ENCODE data around the gene ATP12A. TPM values are rescaled to one million over a fixed set of nuclear protein-coding genes. Genes with fewer than 3 reads are reported as not detected.

The ATP12A gene
- total RNA-seq, 4 donors from 2014 or later, result 0.27 TPM; not detected in 3

DNA sequence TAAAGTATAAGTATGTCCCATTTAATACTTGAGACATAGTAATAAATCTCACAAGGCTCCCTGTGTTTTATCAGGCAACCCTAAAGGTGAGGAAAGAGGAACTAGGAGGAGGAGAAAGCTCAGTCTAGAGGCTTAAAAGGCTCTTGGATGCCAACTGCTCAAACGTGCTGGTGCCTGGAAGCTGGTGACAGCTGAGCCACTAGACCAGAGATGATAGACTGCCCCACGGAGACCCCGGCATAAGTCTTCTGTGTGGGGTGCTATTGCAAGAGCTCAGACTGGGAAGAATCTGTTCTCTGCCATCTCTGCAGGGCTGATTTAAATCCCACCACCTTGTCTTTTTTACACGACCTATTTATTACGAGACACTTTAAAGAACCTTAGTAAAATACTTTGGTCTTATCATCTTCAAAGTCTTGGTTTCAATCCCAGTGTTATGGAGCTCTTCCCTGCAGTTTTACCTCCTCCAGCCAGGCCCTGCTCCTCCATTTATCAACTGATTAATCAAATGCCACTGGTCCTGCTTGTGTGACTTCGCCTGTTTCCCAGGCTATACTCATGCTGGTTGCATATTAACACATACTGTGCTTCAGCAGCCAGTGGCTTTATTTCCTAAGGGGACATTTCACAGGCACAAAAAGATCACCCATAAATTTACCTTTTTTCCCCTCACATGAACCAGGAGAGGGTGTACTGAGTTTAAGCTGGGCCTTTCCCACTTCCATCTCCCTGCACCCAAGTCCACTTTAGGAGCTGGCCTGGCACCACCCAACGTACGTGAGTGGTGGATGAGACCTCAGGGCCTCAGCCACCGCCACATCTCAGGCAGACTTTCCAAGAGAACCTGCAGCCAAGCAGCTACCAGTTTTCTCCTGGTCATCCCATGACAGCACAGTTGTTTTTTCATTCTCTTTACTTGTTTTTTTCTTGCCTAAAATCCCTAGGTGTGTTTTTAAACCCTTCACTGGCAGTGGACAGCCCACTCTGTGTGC lies 7.8 kb upstream of the ATP12A start:
- intact Hi-C loops (cut with DNase I), result no loop called here
- no peak for DNase-seq
- peaks cover 0 to 4% of the 10 kb centered on the region in 2 donors for H3K4me1 ChIP-seq
- no peak overlapping the region for H3K27ac ChIP-seq
- H3K36me3 ChIP-seq, result no peaks in the 10 kb centered on the region
- no peaks in the 10 kb centered on the region for H3K27me3 ChIP-seq
- WGBS, 2 donors, result 82 to 85% methylated on average over 9 of the region's 9 CpGs
- H3K9me3 ChIP-seq, result no peaks in the 10 kb centered on the region
- TF ChIP-seq, protein P1, sequence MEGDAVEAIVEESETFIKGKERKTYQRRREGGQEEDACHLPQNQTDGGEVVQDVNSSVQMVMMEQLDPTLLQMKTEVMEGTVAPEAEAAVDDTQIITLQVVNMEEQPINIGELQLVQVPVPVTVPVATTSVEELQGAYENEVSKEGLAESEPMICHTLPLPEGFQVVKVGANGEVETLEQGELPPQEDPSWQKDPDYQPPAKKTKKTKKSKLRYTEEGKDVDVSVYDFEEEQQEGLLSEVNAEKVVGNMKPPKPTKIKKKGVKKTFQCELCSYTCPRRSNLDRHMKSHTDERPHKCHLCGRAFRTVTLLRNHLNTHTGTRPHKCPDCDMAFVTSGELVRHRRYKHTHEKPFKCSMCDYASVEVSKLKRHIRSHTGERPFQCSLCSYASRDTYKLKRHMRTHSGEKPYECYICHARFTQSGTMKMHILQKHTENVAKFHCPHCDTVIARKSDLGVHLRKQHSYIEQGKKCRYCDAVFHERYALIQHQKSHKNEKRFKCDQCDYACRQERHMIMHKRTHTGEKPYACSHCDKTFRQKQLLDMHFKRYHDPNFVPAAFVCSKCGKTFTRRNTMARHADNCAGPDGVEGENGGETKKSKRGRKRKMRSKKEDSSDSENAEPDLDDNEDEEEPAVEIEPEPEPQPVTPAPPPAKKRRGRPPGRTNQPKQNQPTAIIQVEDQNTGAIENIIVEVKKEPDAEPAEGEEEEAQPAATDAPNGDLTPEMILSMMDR (IDR thresholded peaks at IDR 0.05), result no peak
- TF ChIP-seq POLR2A (IDR thresholded peaks at IDR 0.05), result no peak
- H3K4me3 ChIP-seq (replicated peaks in 1 of 3), result no peak overlapping the region

DNA sequence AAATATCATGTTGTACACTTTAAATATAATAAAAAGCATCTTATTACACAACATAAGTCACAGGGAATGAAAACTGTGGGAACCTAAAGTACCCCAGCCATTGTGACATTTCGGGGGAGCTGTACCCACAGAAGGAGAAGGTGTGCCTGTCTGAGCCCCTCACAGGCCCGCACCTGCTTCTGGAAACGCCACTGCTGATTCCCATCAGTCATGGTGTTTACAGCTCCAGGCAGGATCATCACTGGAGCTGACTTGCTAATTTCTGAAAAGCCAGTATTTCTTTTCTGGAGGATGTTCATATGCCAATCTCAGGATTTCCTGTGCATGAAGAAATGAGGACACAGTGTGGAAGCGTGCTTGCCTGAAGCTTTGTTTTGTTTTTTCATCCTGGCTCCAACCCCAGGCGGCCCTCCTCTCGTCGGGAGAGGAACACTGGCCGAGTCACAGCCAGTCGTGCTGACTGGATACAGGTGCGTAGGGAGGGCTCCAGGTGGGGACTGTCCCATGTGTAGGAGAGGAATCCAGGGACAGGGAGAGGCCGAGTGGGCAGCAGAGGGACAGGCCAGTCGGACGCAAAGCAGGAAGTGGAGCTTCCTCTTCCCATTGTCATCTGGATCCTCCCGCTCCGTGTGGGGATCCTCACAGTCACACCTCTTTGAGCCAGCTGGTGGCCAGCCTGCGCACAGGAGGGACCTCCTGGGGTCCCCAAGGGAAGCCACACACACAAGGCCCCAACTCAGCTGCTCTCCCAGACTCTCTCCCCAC lies 4.2 kb upstream of the ATP12A start:
- Histone ChIP-seq H3K4me3 (replicated peaks in 1 of 3) (no peak overlapping the region), H3K36me3 (no peaks in the 10 kb centered on the region), H3K4me1 (peaks cover 0 to 9% of the 10 kb centered on the region in 2 donors), H3K27ac (no peak overlapping the region), H3K27me3 (peaks cover 6% of the 10 kb centered on the region), H3K9me3 (no peaks in the 10 kb centered on the region)
- 58 to 64% methylated on average over 16 of the region's 16 CpGs for WGBS, 2 donors
- intact Hi-C loops (cut with DNase I), result no loop called here
- TF ChIP-seq POLR2A (IDR thresholded peaks at IDR 0.05), result no peak
- TF ChIP-seq, protein P1 (IDR thresholded peaks at IDR 0.05), result no peak
- DNase-seq, result no peak

DNA sequence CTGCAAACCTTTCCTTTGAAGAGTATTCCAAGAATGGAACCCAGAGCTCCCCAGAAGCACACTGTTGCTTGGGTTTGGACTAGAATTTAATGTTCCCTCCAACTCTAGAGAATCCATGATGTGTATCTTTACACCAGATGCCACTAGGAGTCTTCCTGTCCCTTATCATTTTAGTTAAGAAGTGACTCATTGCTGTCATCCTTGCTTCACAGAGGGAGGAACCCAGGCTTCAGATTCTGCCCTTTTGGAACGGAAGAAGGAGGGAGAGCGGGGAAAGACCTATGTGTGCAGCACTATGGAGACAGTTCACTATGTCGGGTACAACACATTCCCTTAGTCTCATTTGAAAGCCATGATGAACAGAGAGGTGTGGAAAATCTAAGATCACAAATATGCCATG lies 2.1 kb upstream of the ATP12A start:
- no peaks in the 10 kb centered on the region for H3K9me3 ChIP-seq
- no peak overlapping the region for H3K27ac ChIP-seq
- 88 to 94% methylated on average over 3 of the region's 3 CpGs for WGBS, 2 donors
- intact Hi-C loops (cut with DNase I), result no loop called here
- TF ChIP-seq, protein P1 (IDR thresholded peaks at IDR 0.05), result no peak
- no peak for TF ChIP-seq POLR2A (IDR thresholded peaks at IDR 0.05)
- H3K4me3 ChIP-seq (replicated peaks in 1 of 3), result no peak overlapping the region
- no peak for DNase-seq
- H3K27me3 ChIP-seq, result peaks cover 6% of the 10 kb centered on the region
- H3K4me1 ChIP-seq, result peaks cover 0 to 6% of the 10 kb centered on the region in 2 donors
- no peaks in the 10 kb centered on the region for H3K36me3 ChIP-seq

DNA sequence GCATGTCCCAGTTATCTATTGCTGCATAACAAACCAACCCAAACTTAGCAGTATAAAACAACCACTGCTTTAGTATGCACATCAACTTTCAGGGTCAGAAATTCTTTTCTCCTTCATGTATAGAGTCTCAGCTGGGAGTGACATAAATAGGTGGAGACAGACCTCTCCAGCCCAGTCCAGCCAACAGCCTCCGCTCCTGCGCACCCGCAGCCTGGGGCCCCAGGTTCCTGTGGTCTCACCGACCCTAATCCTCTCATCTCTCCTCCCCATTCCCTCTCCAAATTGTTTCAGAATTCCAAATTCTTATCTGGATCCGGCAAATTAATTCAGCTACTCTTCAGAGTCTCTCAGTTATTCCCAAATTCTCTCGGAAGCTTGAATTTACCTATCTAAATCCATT lies 522 bp upstream of the ATP12A start:
- no peak for DNase-seq
- intact Hi-C loops (cut with DNase I), result no loop called here
- no peak overlapping the region for H3K4me3 ChIP-seq (replicated peaks in 1 of 3)

More for the DNA sequence above, 522 bp upstream of the ATP12A start:
- TF ChIP-seq, protein P1 (IDR thresholded peaks at IDR 0.05), result no peak
- TF ChIP-seq POLR2A (IDR thresholded peaks at IDR 0.05), result no peak
- Histone ChIP-seq H3K9me3 (no peaks in the 10 kb centered on the region), H3K4me1 (peaks cover 0 to 12% of the 10 kb centered on the region in 2 donors), H3K27ac (no peak overlapping the region), H3K36me3 (no peaks in the 10 kb centered on the region), H3K27me3 (peaks cover 6% of the 10 kb centered on the region)
- WGBS, 2 donors, result 43 to 51% methylated on average over 6 of the region's 6 CpGs

Measured in thyroid gland (tissue), 4 donors.